ENCODE data around the gene AQP7.

DNA sequence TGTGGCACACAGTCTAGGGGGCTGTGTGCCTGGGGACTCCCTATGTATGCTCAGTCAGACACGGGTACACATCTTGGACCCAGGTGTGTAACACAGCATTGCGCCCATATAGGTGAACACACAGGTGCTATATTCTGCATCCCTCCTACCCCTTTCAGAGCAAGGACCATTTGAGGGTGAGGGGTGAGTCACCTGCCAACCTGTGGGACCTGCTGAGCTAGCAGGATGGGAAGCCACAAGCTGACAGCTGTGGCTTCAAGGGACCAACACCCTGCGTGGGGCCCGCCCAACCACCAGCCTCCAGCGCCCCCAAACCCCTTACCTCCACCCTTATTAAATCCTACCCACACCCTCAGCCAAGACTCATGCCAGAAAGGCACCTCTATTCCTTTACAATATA is 14.6 kb upstream of the AQP7 start:
- TF ChIP-seq, protein P1, sequence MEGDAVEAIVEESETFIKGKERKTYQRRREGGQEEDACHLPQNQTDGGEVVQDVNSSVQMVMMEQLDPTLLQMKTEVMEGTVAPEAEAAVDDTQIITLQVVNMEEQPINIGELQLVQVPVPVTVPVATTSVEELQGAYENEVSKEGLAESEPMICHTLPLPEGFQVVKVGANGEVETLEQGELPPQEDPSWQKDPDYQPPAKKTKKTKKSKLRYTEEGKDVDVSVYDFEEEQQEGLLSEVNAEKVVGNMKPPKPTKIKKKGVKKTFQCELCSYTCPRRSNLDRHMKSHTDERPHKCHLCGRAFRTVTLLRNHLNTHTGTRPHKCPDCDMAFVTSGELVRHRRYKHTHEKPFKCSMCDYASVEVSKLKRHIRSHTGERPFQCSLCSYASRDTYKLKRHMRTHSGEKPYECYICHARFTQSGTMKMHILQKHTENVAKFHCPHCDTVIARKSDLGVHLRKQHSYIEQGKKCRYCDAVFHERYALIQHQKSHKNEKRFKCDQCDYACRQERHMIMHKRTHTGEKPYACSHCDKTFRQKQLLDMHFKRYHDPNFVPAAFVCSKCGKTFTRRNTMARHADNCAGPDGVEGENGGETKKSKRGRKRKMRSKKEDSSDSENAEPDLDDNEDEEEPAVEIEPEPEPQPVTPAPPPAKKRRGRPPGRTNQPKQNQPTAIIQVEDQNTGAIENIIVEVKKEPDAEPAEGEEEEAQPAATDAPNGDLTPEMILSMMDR (IDR thresholded peaks at IDR 0.05; ENCODE audit: low read length) = no peak
- TF ChIP-seq EZH2 (optimal IDR thresholded peaks at IDR 0.05; ENCODE audit: low read depth, low read length) (no peak), EZH2phosphoT487 (IDR thresholded peaks at IDR 0.05; ENCODE audit: low read length) (no peak)
